ENCODE data around the gene ATP8A2.

GRCh38 chr13:26021956-26022355, 650.2 kb downstream of the ATP8A2 start:
- TF ChIP-seq RAD21 (IDR thresholded peaks at IDR 0.05; ENCODE audit: insufficient read depth, low read depth, low read length) (no peak), ZNF207 (IDR thresholded peaks at IDR 0.05; ENCODE audit: borderline replicate concordance) (no peak), IKZF1 (conservative IDR thresholded peaks at IDR 0.05) (no peak), MEF2A (IDR thresholded peaks at IDR 0.05; ENCODE audit: insufficient read depth, low read depth, low read length) (no peak), YY1 (IDR thresholded peaks at IDR 0.05; ENCODE audit: low read depth, low read length) (no peak), KAT2A (conservative IDR thresholded peaks at IDR 0.05; ENCODE audit: control insufficient read depth, low read depth, low read length) (no peak), ZNF592 (IDR thresholded peaks at IDR 0.05) (no peak), BCL3 (IDR thresholded peaks at IDR 0.05; ENCODE audit: borderline replicate concordance, insufficient read depth, low read depth, low read length, poor library complexity, severe bottlenecking) (no peak), SREBF2 (IDR thresholded peaks at IDR 0.05; ENCODE audit: low read length) (no peak)

All from GM12878 (cell line).